Ishikawa (cell line): Measurements from ENCODE around the gene FTL.

Experiments used
- CEBPB ChIP-seq: IDR thresholded peaks from 2 replicates; pipeline ENCODE4 v1.6.1; 2012
- CREB1 ChIP-seq: IDR thresholded peaks from 2 replicates; pipeline ENCODE4 v1.6.1; 2012; ENCODE audit warnings: low read depth
- EGR1 ChIP-seq: IDR thresholded peaks from 2 replicates; pipeline ENCODE4 v1.6.1; 2012
- EP300 ChIP-seq: IDR thresholded peaks from 2 replicates; pipeline ENCODE4 v1.6.1; 2012; ENCODE audit warnings: borderline replicate concordance
- FOXM1 ChIP-seq: IDR thresholded peaks from 2 replicates; pipeline ENCODE4 v1.6.1; 2012; ENCODE audit warnings: low read depth, borderline replicate concordance
- NFIC ChIP-seq: IDR thresholded peaks from 2 replicates; pipeline ENCODE4 v1.6.1; 2012
- RAD21 ChIP-seq: IDR thresholded peaks from 2 replicates; pipeline ENCODE4 v1.6.1; 2012; ENCODE audit warnings: low read depth
- TAF1 ChIP-seq: IDR thresholded peaks from 2 replicates; pipeline ENCODE4 v1.6.1; 2012; ENCODE audit warnings: low read depth, mild to moderate bottlenecking
- TCF12 ChIP-seq: IDR thresholded peaks from 2 replicates; pipeline ENCODE4 v1.6.1; 2012; ENCODE audit warnings: low read depth
- TEAD4 ChIP-seq: IDR thresholded peaks from 2 replicates; pipeline ENCODE4 v1.6.1; 2012
- YY1 ChIP-seq: IDR thresholded peaks from 2 replicates; pipeline ENCODE4 v1.6.1; 2012; ENCODE audit warnings: low read depth
- ZBTB7A ChIP-seq: IDR thresholded peaks from 2 replicates; pipeline ENCODE4 v1.6.1; 2012; ENCODE audit warnings: low read depth
- TF ChIP-seq, protein P1 (sequence below): IDR thresholded peaks from 2 replicates; pipeline ENCODE4 v1.6.1; 2012; ENCODE audit warnings: low read depth, mild to moderate bottlenecking
- TF ChIP-seq, protein P2 (sequence below): IDR thresholded peaks from 2 replicates; pipeline ENCODE4 v1.6.1; 2012
- TF ChIP-seq, protein P3 (sequence below): IDR thresholded peaks from 2 replicates; pipeline ENCODE4 v1.6.1; 2012

FTL gene

DNA sequence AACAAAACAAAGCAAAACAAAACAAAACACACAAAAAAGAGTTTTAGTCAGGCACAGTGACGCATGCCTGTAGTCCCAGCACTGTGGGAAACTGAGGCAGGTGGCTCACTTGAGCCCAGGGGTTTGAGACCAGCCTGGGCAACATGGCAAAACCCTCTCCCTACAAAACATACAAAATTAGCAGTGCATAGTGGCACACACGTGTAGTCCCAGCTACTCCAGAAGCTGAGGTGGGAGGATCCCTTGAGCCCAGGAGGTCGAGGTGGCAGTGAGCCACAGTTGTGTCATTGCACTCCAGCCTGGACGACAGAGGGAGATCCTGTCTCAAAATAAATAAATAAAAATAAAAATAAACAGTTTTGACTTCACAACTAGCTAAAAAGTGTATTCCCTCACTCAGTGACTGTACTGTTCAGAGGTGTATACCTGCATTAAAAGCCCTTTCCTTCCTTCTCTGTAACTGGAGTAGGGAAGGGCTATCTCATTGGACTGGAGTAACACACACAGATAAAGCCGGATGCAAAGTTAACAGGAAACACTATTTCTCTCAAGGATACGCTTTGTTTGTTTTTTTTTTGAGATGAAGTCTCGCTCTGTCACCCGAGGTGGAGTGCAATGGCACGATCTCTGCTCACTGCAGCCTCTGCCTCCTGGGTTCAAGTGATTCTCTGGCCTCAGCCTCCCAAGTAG lies 14.1 kb upstream of the FTL start:
- TF ChIP-seq ZBTB7A = no peak
- TF ChIP-seq CREB1 = no peak
- no peak for TF ChIP-seq EP300
- TF ChIP-seq NFIC = no peak
- TF ChIP-seq TAF1 = no peak
- TF ChIP-seq, protein P1, sequence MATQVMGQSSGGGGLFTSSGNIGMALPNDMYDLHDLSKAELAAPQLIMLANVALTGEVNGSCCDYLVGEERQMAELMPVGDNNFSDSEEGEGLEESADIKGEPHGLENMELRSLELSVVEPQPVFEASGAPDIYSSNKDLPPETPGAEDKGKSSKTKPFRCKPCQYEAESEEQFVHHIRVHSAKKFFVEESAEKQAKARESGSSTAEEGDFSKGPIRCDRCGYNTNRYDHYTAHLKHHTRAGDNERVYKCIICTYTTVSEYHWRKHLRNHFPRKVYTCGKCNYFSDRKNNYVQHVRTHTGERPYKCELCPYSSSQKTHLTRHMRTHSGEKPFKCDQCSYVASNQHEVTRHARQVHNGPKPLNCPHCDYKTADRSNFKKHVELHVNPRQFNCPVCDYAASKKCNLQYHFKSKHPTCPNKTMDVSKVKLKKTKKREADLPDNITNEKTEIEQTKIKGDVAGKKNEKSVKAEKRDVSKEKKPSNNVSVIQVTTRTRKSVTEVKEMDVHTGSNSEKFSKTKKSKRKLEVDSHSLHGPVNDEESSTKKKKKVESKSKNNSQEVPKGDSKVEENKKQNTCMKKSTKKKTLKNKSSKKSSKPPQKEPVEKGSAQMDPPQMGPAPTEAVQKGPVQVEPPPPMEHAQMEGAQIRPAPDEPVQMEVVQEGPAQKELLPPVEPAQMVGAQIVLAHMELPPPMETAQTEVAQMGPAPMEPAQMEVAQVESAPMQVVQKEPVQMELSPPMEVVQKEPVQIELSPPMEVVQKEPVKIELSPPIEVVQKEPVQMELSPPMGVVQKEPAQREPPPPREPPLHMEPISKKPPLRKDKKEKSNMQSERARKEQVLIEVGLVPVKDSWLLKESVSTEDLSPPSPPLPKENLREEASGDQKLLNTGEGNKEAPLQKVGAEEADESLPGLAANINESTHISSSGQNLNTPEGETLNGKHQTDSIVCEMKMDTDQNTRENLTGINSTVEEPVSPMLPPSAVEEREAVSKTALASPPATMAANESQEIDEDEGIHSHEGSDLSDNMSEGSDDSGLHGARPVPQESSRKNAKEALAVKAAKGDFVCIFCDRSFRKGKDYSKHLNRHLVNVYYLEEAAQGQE = no peak
- TF ChIP-seq RAD21 = no peak
- TF ChIP-seq TCF12 = no peak
- TF ChIP-seq, protein P2, sequence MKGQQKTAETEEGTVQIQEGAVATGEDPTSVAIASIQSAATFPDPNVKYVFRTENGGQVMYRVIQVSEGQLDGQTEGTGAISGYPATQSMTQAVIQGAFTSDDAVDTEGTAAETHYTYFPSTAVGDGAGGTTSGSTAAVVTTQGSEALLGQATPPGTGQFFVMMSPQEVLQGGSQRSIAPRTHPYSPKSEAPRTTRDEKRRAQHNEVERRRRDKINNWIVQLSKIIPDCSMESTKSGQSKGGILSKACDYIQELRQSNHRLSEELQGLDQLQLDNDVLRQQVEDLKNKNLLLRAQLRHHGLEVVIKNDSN = no peak
- TF ChIP-seq CEBPB = no peak
- TF ChIP-seq TEAD4 = no peak
- TF ChIP-seq EGR1 = no peak
- TF ChIP-seq YY1 = no peak

DNA sequence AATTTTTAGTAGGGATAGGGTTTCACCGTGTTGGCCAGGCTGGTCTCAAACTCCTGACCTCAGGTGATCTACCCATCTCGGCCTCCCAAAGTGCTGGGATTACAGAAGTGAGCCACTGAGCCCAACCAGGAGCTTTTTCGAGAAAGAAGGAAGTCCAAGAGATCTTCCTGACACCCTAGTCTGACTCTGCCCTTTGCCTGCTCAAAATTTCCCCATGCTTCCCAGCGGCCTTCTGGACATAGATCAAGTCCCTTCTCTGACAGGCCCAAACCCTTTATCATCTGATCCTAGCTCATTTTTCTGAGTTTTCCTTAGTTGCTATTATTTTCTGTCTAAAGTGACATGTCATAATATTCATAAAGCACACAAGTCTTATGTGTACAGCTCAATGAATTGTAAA lies 12.0 kb upstream of the FTL start:
- TF ChIP-seq NFIC (no peak), FOXM1 (no peak), TEAD4 (no peak), EP300 (no peak), EGR1 (no peak), ZBTB7A (no peak), YY1 (no peak), CREB1 (no peak), TCF12 (no peak), TAF1 (no peak), RAD21 (no peak)
- TF ChIP-seq, protein P3, sequence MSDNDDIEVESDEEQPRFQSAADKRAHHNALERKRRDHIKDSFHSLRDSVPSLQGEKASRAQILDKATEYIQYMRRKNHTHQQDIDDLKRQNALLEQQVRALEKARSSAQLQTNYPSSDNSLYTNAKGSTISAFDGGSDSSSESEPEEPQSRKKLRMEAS = no peak
- TF ChIP-seq, protein P2 = no peak
- TF ChIP-seq, protein P1 = no peak

DNA sequence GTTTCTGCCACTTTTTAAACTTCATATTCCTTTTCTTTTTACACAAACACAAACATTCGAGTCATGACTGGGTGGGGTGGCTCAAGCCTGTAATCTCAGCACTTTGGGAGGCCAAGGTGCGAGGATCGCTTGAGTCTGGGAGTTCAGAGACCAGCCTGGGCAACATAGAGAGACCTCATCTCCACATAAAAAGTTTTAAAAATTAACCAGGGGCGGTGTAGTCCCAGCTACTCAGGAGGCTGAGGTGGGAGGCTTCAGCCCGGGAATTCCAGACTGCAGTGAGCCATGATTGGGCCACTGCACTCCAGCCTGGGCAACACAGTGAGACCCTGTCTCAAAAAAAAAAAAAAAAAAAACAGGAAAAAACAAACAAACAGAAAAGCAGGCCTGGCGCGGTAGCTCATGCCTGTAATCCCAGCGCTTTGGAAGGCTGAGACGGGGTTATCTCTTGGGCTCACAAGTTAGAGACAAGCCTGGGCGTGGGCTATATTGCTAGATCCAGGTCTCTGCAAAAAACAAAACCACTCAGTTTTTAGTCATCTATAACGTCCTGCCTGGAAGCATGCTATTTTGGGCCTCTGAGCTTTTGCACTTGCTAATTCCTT lies 11.0 kb upstream of the FTL start:
- TF ChIP-seq, protein P1 = no peak
- TF ChIP-seq RAD21 = no peak
- TF ChIP-seq EGR1 = no peak
- TF ChIP-seq, protein P2 = no peak
- TF ChIP-seq CREB1 = no peak
- TF ChIP-seq EP300 = no peak
- no peak for TF ChIP-seq CEBPB
- TF ChIP-seq YY1 = no peak
- TF ChIP-seq TEAD4 = no peak
- TF ChIP-seq ZBTB7A = no peak
- TF ChIP-seq TAF1 = no peak; the same call in 1 of the 2 replicates
- TF ChIP-seq, protein P3 = no peak
- no peak for TF ChIP-seq TCF12
- TF ChIP-seq FOXM1 = no peak
- TF ChIP-seq NFIC = no peak
